Measurements from ENCODE around the gene UPK1A. TPM values are rescaled to one million over a fixed set of nuclear protein-coding genes. Genes with fewer than 3 reads are reported as not detected.
"Not testable (repeated sequence)": the region's sequence is repeated elsewhere in the genome, so short reads cannot be mapped to it uniquely, and the experiment has no call there.

UPK1A gene
- polyA plus RNA-seq, 4 donors: 1.6 to 48.7 (median 31.6) TPM

DNA sequence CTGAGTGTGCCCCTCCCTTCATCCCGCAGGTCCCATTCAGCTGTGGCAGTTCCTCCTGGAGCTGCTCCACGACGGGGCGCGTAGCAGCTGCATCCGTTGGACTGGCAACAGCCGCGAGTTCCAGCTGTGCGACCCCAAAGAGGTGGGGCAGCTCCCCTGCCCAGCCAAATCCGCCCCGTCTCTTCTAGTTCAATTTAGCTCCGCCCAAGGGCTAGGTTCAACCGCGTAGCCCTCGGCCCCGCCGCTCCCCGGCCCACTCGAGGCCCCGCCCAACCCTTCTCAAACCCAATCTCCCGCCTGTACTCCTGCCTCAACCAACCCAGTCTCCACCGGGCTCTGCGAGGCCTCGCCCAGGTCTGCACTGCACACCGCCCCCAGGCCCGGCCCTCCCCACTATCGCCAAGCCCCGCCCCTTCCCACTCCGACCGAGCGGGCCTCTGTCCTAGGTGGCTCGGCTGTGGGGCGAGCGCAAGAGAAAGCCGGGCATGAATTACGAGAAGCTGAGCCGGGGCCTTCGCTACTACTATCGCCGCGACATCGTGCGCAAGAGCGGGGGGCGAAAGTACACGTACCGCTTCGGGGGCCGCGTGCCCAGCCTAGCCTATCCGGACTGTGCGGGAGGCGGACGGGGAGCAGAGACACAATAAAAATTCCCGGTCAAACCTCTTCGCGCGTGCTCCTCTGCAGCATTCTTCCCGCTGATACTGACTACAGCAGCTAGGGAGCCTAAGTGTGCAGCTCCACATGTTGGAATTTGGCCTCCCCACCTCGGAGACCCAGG, 21.9 kb upstream of the UPK1A start:
- DNase-seq (ENCODE audit: low read depth in 4 of 4, low spot score in 3 of 4): peak; percentile 67 to 77 (median 68)

DNA sequence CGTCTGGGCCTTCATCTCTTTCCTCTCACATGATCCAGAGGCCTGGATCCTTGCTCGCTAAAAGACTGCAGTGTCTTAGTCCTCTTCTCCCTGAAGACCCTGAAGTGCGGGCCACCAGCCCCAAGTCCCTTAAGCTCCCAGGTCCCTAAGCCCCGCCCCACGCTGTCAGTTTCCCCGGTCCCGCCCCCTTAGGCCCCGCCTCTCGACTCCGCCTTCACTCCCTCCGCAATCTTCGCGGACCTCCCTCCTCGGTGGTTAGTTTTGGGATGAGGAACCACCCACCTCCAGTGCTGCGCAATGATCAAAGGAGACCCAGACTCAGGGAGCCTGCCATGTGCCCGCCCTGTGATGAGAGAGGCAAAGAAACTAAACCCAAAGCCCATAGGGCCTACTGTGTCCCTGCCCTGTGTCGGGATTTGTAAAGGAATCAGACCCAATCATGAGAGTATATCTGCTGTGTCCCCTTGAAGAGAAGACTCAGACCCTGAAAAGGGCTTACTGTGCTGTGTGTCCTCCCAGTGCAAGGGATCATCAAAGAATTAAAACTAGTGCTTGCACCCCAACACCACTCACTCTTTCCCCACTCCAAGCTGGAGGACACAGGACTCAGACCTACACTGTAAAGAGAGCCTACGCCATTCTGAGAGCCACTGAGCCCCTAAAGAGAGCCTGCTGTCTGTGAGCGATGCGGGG, 21.2 kb upstream of the UPK1A start:
- peak in 3 of 4 donors; percentile 23 to 53 (median 46) for DNase-seq (ENCODE audit: low read depth in 4 of 4, low spot score in 3 of 4)

DNA sequence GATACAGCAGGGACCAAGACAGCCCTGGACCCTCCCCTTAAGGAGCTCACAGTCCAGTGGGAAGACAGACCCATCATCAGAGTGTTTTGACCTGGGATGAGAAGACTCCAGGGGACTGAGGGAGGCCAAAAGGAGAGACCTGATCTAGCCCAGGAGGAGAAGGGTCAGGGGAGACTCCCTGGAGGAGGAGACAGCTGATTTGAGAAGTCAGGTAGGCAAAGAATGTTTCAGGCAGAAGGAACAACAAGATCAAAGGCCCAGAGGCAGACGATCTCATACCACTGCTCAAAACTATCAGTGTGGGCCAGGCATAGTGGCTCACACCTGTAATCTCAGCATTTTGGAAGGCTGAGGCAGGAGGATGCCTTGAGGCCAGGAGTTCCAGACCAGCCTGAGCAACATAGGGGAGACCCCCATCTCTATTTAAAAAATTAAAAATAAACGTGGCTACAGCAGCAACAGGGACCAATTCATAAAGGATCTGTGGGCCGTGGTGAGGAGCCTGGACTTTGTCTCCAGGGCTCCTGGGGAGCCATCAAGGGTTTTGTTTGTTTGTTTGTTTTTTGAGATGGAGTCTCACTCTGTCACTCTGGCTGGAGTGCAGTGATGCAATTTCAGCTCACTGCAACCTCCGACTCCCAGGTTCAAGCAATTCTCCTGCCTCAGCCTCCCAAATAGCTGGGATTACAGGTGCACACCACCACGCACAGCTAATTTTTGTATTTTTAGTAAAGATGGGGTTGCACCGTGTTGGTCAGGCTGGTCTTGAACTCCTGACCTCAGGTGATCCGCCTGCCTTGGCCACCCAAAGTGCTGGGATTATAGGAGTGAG, 20.4 kb upstream of the UPK1A start:
- DNase-seq (ENCODE audit: low read depth in 4 of 4, low spot score in 3 of 4): no peak

DNA sequence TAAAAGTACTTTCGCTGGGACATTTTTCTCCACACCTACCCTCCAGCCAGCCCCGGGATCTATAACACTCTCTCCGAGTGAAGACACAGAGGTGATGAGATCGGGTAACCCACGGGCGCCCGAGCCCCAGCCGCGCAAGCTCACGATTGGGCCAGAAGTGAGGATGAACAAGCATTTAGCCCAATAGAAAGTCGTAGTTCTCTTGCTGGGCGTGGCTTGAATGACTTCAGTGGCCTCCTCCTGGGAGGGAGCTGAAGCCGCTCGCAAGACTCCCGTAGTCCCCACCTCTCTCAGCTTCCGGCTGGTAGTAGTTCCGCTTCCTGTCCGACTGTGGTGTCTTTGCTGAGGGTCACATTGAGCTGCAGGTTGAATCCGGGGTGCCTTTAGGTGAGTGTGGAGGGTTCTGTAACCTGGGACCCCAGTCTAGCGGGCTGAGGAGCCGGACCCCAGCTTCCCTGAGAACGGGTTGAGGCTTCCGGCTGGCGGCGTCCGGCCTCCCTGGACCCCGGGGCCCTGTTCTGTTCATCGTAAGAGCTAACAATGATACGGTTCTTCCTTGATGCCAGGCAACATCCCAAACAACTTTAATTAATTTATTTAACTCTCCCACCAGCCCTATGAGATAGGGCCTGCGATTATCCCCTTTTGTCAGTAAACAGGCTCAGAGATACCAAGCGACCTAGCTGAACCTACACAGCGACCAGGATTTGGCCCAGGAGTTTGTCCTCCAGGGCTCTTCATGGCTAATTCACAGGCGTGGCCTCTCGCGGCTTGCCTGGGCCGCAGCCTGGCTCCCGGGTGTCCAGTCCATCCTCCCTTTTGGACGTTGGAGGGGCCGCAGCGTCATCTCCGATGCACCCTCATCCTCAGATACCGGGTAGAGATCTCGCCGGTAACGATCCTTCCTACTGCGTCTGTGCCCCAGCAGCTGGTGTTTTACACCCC, 18.0 kb upstream of the UPK1A start, which contains the start of gene COX6B1:
Gene COX6B1, plus strand, starts transcription at position 307 of the 945 bp plus-strand sequence. CDS start 2,921 bp downstream, outside the sequence.
- peak; percentile 74 to 94 (median 91) for DNase-seq (ENCODE audit: low read depth in 4 of 4, low spot score in 3 of 4)

DNA sequence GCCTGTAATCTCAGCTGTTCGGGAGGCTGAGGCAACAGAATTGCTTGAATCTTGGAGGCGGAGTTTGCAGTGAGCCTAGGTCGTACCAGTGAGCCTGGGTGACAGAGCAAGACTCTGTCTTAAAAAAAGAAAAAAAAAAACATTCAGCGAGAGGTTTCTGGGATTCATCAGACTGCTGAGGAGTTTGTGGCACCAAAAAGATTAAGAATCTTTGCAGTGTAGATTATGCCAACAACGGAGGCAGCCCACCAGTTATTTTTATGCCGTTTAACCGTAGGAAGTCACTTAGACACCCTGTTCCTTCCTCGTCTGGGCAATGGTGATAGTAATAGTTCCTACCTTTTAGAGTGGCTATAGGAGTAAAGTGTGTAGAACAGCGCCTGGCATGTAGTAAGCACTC, 15.7 kb upstream of the UPK1A start:
- DNase-seq (ENCODE audit: low read depth in 4 of 4, low spot score in 3 of 4): no peak

DNA sequence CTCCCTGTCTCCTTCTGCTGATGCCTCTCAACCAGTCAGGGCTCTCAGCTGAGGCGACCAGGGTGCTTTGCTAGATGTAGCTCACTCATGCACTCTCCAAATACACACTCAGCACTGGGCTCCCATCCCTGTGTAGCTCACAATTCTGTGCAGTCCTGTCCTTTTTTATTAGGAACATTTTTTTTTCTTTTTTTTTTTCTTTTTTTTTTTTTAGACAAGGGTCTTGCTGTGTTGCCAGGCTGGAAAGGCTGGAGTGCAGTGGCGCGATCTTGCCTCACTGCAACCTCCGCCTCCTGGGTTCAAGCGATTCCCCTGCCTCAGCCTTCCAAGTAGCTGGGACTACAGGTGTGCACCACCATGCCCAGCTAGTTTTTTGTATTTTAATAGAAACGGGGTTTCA, 11.5 kb upstream of the UPK1A start:
- not testable (repeated sequence) for DNase-seq (ENCODE audit: low read depth in 4 of 4, low spot score in 3 of 4)

DNA sequence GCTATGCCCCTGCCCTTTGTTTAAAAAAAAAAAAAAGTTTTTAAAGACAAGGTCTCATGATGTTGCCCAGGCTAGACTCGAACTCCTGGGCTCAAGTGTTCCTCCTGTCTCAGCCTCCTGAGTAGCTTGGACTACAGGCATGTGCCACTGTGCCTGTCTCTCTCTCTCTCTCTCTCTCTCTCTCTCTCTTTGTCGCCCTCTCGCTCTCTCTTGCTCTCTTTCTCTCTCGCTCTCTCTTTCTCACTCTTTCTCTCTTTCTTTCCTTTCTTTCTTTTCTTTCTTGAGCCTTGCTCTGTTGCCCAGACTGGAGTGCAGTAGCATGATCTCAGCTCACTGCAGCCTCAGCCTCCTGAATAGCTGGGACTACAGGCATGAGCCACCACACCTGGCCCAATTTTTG, 10.7 kb upstream of the UPK1A start:
- DNase-seq (ENCODE audit: low read depth in 4 of 4, low spot score in 3 of 4): no peak

DNA sequence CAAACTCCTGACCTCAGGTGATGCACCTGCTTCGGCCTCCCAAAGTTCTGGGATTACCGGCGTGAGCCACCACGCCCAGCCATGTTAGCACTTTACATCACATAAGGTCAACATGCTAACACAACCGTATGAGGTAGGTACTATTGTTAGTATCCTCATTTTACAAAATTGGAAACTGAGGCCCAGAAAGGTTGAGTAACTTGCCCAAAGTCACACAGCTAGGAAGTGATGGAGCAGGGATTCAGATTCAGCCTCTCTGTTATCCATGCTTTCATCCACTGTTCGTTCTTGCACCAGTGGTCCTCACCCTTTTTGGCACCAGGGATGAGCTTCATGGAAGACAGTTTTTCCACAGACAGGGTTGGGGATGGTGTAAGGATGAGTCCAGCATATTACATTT, 9.6 kb upstream of the UPK1A start:
- no peak for DNase-seq (ENCODE audit: low read depth in 4 of 4, low spot score in 3 of 4)

DNA sequence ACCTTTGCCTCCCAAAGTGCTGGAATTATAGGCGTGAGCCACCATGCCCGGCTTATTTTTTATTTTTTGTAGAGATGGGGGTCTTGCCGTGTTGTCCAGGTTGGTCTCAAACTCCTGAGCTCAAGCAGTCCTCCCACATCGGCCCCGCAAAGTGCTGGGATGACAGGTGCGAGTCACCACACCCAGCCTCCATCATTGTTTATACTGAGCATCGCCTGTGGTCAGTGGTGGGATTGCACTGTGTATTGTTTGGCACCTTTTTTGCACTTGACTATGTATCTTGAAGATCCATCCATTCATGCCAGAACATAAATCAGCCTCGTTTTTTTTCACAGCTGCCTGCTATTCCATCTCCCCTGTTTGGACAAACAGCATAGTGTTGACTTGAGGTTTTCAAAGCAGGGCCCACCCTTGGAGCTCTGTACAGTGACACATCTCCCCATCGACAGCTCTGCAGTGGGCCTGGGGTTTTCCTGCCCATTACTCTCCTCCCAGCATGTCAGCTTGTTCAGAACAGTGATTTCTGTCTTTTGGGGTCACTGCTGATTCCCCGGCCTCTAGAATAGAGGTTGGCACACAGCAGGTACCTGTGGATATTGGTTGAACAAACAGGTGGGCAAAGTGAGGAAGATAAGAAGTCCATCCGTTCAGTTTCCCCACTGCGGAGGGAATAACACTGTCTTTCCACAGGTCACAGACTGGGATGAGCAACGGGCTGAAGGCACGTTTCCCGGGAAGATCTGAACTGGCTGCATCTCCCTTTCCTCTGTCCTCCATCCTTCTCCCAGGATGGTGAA, 8.2 kb upstream of the UPK1A start:
- no peak for DNase-seq (ENCODE audit: low read depth in 4 of 4, low spot score in 3 of 4)

DNA sequence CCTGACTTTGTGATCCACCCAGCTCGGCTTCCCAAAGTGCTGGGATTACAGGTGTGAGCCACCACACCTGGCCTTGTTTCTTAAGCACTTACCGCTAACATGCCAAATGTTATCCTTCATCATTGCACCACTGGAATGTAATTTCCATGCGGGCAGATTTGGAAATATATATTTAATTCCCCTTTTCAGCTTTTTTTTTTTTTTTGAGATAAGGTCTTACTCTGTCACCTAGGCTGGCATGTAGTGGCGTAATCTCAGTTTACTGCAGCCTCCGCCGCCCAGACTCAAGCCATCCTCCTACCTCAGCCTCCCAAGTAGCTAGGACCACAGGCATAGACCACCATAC, 4.3 kb upstream of the UPK1A start:
- no peak for DNase-seq (ENCODE audit: low read depth in 4 of 4, low spot score in 3 of 4)

DNA sequence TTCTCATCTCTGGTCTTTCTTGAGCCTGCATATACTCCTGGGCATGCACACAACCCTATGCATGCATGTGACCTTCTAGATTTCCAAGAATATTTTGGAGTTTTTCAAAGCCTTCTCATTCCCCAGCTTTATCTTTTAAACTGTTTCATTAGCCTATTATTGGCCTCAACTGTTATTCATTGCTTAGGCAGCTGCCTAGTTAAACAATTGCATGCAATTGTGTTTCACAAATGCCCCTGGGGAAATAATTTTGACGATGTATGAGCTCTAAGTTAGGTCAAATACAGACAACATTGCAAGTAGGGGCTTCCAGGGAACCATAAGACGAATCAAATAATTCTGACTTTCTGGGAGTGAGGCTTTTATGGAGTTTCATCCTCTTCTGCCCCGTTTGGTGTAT, 2.3 kb upstream of the UPK1A start:
- no peak for DNase-seq (ENCODE audit: low read depth in 4 of 4, low spot score in 3 of 4)

DNA sequence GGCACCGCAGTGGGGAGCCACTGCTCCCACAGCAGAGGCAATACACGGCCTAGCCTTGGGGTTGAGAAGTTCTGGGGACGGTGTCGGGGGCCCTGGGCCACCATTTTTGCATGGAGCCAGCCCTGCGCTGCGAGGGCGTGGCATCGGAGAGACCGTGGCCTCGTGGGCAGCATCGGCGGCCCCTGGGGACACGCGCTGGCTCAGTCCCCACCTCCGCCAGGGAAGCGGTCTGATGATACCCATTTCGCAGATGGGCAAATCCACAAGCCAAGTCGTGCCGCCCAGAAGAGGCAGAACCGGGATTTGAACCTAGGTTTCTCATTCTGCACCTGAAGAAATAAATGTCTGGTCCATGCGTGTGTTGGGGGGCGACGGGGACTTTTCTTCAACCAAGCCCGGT, 1.2 kb upstream of the UPK1A start:
- DNase-seq (ENCODE audit: low read depth in 4 of 4, low spot score in 3 of 4): no peak

DNA sequence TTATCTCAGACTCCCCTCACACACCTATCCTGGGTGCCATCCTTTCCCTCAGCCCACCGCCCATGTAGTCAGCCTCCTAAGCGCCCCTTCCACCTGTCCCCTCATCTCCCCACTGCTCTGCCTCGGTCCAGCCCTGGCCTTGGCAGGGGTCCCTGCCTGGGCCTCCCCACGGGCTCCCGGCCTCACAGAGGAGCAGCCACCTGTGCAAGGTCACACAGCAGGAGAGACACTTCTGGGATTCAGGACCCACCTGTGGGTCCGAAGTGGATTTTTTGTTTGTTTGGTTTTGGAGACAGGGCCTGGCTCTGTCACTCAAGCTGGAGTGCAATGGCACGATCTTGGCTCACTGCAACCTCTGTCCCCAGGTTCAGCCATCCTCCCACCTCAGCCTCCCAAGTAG, 713 bp upstream of the UPK1A start:
- DNase-seq (ENCODE audit: low read depth in 4 of 4, low spot score in 3 of 4): no peak

DNA sequence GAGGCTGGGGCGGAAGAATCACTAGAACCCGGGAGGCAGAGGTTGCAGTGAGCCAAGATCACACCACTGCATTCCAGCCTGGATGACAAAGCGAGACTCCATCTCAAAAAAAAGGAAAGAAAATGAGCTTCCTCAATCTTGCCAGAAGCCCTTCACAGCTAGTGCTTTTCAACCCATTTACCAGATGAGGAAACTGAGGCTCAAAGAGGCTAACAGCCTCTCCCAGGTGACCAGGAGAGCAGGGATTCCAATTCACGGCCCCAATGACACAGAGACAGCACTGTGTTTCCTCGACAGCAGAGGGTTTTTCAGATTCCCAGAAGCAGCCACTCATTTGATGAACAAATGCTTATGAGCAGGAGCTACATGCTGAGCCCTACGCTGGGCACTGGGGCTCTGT, 3.2 kb downstream of the UPK1A start:
- DNase-seq (ENCODE audit: low read depth in 4 of 4, low spot score in 3 of 4): no peak

DNA sequence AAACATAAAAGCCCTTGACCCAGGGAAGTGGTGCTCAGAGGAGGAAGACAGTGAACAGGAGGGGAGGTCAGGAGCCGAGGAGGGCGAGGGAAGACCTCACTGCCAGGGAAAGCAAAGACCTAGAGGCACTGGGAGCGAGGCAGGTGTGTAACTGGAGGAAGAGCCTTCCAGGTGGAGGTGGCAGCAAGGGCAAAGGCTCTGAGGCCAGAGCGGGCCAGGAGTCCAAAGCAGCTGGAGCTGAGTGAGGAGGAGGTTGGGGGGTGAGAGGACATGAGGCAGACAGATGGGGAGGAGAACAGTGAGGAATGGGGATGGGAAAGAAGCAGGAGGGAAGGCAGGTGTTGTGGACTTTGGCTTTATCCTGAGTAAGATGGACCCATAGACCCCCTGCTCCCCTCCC, 3.7 kb downstream of the UPK1A start:
- no peak for DNase-seq (ENCODE audit: low read depth in 4 of 4, low spot score in 3 of 4)

DNA sequence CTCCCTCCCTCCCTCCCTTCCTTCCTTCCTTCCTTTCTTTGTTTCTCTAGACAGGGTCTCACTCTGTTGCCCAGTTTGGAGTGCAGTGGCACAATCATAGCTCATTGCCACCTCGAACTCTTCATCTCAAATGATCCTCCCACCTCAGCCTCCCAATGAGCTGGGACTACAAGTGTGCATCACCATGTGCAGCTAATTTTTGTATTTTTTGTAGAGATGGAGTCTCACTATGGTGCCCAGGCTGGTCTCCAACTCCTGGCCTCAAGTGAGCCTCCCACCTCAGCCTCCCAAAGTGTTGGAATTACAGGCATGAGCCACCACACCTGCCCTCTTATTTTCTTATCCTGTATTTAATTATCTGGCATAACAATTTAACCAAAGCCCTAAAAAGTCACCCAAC, 4.4 kb downstream of the UPK1A start:
- DNase-seq (ENCODE audit: low read depth in 4 of 4, low spot score in 3 of 4): no peak

DNA sequence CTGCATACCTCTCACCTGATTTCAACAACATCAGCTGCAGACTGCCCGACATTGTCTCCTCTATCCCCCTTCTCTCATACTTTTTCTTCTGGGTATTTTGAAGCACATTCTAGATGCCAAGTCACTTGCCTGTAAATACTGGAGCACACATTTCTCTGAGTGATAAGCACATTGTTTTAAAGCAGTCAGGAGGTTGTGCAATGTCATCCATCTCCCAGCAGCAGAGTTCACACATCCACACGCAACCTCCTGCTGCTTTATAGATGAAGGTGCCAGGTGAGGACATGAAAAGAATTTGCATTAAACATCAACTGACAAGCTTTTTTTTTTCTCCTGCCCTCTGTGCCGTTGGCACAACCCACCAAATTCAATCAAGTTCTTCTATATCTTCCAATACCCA, 5.5 kb downstream of the UPK1A start:
- DNase-seq (ENCODE audit: low read depth in 4 of 4, low spot score in 3 of 4): no peak

DNA sequence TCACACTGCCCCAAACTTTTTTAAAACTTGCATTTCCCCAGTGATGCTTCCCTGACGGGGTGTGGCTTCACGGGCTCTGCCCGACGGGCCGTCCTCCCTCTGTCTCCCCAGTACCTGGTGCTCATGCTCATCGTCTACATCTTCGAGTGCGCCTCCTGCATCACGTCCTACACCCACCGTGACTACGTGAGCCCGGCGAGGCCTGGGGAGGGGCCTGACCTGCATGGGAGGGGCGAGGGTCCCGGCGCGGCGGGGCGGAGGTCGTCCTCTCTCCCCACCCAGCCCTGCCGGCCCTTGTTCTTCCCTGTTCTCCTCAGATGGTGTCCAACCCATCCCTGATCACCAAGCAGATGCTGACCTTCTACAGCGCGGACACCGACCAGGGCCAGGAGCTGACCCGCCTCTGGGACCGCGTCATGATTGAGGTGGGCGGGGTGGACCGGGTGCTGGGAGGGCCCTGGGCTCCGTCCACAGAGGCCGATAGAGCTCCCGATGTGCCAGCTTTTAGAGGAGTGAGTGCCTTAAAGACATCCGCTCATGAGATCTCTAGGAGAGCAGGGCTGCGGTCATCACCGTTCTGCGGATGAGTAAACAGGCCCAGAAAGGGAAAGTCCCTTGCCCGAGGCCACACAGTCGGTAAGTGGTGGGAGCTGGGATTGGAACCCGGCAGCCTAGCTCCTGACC, 6.9 kb downstream of the UPK1A start:
- no peak for DNase-seq (ENCODE audit: low read depth in 4 of 4, low spot score in 3 of 4)

DNA sequence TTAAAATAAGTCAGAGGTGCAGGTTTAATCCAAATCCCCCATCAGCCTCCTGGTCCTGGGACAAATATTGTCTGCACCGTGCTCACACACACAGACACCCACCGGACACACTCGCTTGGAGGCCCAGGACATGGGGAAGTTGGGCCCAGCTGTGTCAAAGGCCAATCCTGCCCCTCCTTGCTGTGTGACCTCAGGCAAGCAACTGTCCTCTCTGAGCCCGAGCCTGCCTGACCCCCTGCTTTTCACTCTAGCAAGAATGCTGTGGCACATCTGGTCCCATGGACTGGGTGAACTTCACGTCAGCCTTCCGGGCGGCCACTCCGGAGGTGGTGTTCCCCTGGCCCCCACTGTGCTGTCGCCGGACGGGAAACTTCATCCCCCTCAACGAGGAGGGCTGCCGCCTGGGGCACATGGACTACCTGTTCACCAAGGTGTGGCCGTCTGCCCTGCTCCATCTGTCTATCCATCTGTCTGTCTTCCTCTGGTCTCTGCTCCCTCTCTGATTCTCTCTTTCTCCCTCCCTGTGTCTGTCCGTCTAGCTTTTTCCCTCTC, 9.3 kb downstream of the UPK1A start:
- DNase-seq (ENCODE audit: low read depth in 4 of 4, low spot score in 3 of 4): no peak

All from right renal pelvis (tissue), 4 donors.